HFFc6 (cell line): ENCODE results near the gene UNK. TPM values are rescaled to one million over a fixed set of nuclear protein-coding genes. Genes with fewer than 3 reads are reported as not detected.

Source experiments
- DNase-seq: peaks from one replicate; pipeline ENCODE4 v3.0.0-alpha.2; 2018
- H3K27ac Mint-ChIP-seq: 2 replicates; pipeline ENCODE4 v1.8.0; 2020; ENCODE audit warnings: mild to moderate bottlenecking, mixed read lengths
- H3K27me3 Mint-ChIP-seq: 2 replicates; pipeline ENCODE4 v1.8.0; 2021; ENCODE audit warnings: mild to moderate bottlenecking, moderate library complexity, mixed read lengths; ENCODE audit not compliant: insufficient read depth
- H3K36me3 Mint-ChIP-seq: 2 replicates; pipeline ENCODE4 v1.8.0; 2021; ENCODE audit warnings: low read depth, mixed read lengths
- H3K4me1 Mint-ChIP-seq: 2 replicates; pipeline ENCODE4 v1.8.0; 2020; ENCODE audit warnings: low read depth, mixed read lengths
- H3K4me3 Mint-ChIP-seq: 2 replicates; pipeline ENCODE4 v1.8.0; 2020; ENCODE audit warnings: mild to moderate bottlenecking, moderate library complexity, mixed read lengths
- H3K9me3 Mint-ChIP-seq: 2 replicates; pipeline ENCODE4 v1.8.0; 2020; ENCODE audit warnings: mild to moderate bottlenecking, mixed read lengths
- total RNA-seq, 6 experiments: library from RNA; stranded (reverse); fragmentation: NEBNext Ultra II Directional; extraction: Animal tissue kit (Norgen Biotek cat#: 25700); gene quantifications; 2 replicates in 1 of 6; 3 replicates in 5 of 6; pipeline ENCODE4 v1.2.3, GENCODE V29; 2021
- TF ChIP-seq, protein P1 (sequence below): fragments of 200-600 bp; sonication (generic); IDR thresholded peaks from 2 replicates; pipeline ENCODE4 v1.5.0; 2021; ENCODE audit warnings: antibody characterized with exemption, mild to moderate bottlenecking

UNK gene
- total RNA-seq, 6 experiments from 2014 or later, result 12.7 to 18.6 (median 16.2) TPM

- Mint-ChIP-seq H3K4me3 (no peak overlapping the region), H3K9me3 (no peaks in the 10 kb centered on the region), H3K27me3 (peaks cover 1% of the 10 kb centered on the region; the same call in 1 of the 2 replicates), H3K4me1 (no peaks in the 10 kb centered on the region), H3K36me3 (no peaks in the 10 kb centered on the region), H3K27ac (no peak overlapping the region)
- no peak for DNase-seq
- TF ChIP-seq, protein P1, sequence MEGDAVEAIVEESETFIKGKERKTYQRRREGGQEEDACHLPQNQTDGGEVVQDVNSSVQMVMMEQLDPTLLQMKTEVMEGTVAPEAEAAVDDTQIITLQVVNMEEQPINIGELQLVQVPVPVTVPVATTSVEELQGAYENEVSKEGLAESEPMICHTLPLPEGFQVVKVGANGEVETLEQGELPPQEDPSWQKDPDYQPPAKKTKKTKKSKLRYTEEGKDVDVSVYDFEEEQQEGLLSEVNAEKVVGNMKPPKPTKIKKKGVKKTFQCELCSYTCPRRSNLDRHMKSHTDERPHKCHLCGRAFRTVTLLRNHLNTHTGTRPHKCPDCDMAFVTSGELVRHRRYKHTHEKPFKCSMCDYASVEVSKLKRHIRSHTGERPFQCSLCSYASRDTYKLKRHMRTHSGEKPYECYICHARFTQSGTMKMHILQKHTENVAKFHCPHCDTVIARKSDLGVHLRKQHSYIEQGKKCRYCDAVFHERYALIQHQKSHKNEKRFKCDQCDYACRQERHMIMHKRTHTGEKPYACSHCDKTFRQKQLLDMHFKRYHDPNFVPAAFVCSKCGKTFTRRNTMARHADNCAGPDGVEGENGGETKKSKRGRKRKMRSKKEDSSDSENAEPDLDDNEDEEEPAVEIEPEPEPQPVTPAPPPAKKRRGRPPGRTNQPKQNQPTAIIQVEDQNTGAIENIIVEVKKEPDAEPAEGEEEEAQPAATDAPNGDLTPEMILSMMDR, result no peak
Measured at GRCh38 chr17:75824666-75825065, 40.1 kb downstream of the UNK start.

DNA sequence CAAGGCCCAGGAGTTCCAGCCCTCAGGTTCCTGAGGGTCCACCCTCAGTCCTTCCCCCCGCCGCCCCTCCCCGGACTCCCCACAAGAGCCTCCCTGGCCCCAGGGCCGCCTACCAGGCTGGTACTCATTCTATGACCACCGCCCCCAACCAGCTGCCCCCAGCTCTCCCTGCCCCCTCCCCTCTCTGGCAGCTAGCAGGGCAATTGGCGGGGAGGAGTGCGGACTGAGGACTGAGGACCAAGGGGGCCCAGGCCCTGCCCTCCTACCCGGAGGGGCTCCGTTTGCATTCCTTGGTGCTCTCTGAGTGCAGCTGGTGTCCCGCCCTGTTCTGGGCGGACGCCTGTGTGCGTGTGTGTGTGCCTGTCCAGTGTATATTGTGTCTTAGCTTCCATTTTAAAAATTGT is 40.5 kb downstream of the UNK start:
- no peak overlapping the region for H3K4me3 Mint-ChIP-seq
- H3K27me3 Mint-ChIP-seq, result no peaks in the 10 kb centered on the region
- H3K9me3 Mint-ChIP-seq, result no peaks in the 10 kb centered on the region
- no peaks in the 10 kb centered on the region for H3K4me1 Mint-ChIP-seq
- DNase-seq, result no peak
- no peaks in the 10 kb centered on the region for H3K36me3 Mint-ChIP-seq
- TF ChIP-seq, protein P1, result no peak
- H3K27ac Mint-ChIP-seq, result no peak overlapping the region

DNA sequence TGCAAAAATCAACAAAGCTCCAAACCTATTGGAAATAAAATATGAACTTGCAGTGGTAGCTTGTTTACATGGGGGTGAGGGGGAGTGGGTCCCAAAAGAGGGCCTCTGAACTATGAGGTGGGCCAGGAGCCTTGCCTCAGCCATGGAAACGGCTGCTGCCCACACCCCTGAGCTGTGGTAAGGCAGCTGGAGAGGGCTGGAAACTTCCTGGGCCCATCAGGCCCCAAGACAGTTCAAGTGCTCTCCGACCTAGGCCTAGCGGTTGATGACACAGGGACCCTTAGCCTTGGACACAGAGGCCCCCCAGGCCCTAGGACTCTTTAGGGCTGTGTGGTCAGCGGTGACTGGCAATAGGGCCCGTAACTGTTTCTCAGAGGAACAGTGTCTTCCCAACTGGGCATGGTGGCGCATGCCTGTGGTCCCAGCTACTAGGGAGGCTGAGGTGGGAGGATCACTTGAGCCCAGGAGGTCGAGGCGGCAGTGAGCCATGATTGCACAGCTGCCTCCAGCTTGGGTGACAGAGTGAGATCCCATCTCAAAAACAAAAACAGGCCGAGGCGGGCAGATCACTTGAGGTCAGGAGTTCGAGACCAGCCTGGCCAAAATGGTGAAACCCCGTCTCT is 41.3 kb downstream of the UNK start:
- no peak for DNase-seq
- H3K4me1 Mint-ChIP-seq, result no peaks in the 10 kb centered on the region
- no peaks in the 10 kb centered on the region for H3K36me3 Mint-ChIP-seq
- TF ChIP-seq, protein P1, result no peak
- no peak overlapping the region for H3K27ac Mint-ChIP-seq
- H3K9me3 Mint-ChIP-seq, result no peaks in the 10 kb centered on the region
- H3K4me3 Mint-ChIP-seq, result no peak overlapping the region
- H3K27me3 Mint-ChIP-seq, result no peaks in the 10 kb centered on the region

DNA sequence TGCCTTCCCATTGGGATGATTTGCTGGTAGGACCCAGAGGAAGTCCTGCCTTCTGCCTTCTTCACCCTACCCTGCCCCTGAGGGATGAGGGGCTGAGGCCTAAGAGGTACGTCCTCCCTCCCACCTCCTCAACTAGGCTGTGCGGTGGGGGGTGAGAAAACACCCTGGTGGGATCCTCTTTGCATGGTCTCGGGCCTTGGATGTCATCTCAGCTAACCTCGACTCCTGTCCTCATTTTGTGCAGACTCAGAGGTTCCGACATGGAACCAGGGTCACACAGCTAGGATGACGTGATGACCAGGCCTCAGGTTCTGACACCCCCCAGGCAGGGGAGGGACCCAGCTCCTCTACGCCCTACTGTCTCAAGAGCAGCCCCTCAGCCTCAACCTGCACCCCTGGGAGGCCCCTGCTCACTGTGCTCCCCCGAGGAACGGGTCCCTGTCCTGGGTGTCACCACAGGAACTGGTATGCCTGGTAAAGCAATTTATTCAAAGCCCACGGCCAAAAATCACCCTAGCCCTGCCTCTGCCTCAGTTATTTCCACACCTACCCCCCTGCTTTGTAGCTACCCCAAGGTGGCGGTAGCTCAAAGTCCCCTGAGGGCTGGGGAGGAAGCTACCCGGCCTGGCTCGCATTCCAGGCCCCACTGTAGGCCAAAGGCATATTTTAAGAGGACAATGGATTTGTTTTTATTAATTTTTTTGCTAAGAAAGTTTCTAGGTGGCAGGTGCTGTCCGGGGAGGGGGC is 42.1 kb downstream of the UNK start:
- no peaks in the 10 kb centered on the region for H3K36me3 Mint-ChIP-seq
- DNase-seq, result no peak
- H3K4me3 Mint-ChIP-seq, result no peak overlapping the region
- no peaks in the 10 kb centered on the region for H3K4me1 Mint-ChIP-seq
- H3K27me3 Mint-ChIP-seq, result no peaks in the 10 kb centered on the region
- TF ChIP-seq, protein P1, result no peak
- H3K27ac Mint-ChIP-seq, result no peak overlapping the region
- no peaks in the 10 kb centered on the region for H3K9me3 Mint-ChIP-seq

- no peaks in the 10 kb centered on the region for H3K27me3 Mint-ChIP-seq
- TF ChIP-seq, protein P1, result peak; percentile 79
- peaks cover 7% of the 10 kb centered on the region for H3K4me1 Mint-ChIP-seq
- no peaks in the 10 kb centered on the region for H3K9me3 Mint-ChIP-seq
- DNase-seq, result no peak
- no peak overlapping the region for H3K27ac Mint-ChIP-seq
- H3K4me3 Mint-ChIP-seq, result no peak overlapping the region
- H3K36me3 Mint-ChIP-seq, result no peaks in the 10 kb centered on the region
Measured at GRCh38 chr17:75827308-75828075, 42.9 kb downstream of the UNK start.
